GM12865 (cell line): ENCODE data around the gene ADAMTSL1.

Source experiments
- DNase-seq: peaks from one replicate; pipeline ENCODE4 v3.0.0; 2010; ENCODE audit warnings: low read depth
- H3K4me3 ChIP-seq: 2 replicates; pipeline ENCODE4 v1.5.1; 2011; ENCODE audit warnings: mild to moderate bottlenecking, low read depth, low read length, control low read depth
- CTCF ChIP-seq: IDR thresholded peaks from 2 replicates; pipeline ENCODE4 v1.5.1; 2011; ENCODE audit warnings: low read length, control low read depth, low read depth, inconsistent platforms; ENCODE audit not compliant: insufficient read depth; ENCODE audit errors: missing control alignments

ADAMTSL1 gene

GRCh38 chr9:18896004-18896403 lies 422.1 kb downstream of the ADAMTSL1 start:
- no peak overlapping the region for H3K4me3 ChIP-seq
- DNase-seq, result no peak
- no peak for TF ChIP-seq CTCF

GRCh38 chr9:18896531-18897179 lies 422.7 kb downstream of the ADAMTSL1 start:
- DNase-seq, result peak; percentile 20
- no peak overlapping the region for H3K4me3 ChIP-seq
- TF ChIP-seq CTCF, result no peak

GRCh38 chr9:18903450-18903849 lies 429.5 kb downstream of the ADAMTSL1 start:
- no peak overlapping the region for H3K4me3 ChIP-seq
- TF ChIP-seq CTCF, result no peak
- no peak for DNase-seq

GRCh38 chr9:18905028-18905882 lies 431.3 kb downstream of the ADAMTSL1 start:
- no peak overlapping the region for H3K4me3 ChIP-seq
- TF ChIP-seq CTCF, result no peak
- DNase-seq, result no peak

GRCh38 chr9:18905883-18906629 lies 432.1 kb downstream of the ADAMTSL1 start:
- no peak for TF ChIP-seq CTCF
- no peak overlapping the region for H3K4me3 ChIP-seq
- no peak for DNase-seq

- no peak for TF ChIP-seq CTCF
- DNase-seq, result peak; percentile 9
- H3K4me3 ChIP-seq, result no peak overlapping the region
Observed at GRCh38 chr9:18906656-18907395, 432.9 kb downstream of the ADAMTSL1 start.
